LoVo (cell line): ENCODE data around the gene NAV1.
A peak's percentile ranks its signal among the peaks of the same experiment; 100 is the strongest.
"Not testable (repeated sequence)": the region's sequence is repeated elsewhere in the genome, so short reads cannot be mapped to it uniquely, and the experiment has no call there.

Experiments
- DNase-seq: peaks from one replicate; pipeline ENCODE4 v3.0.0-alpha.2; 2016; ENCODE audit warnings: low spot score

Gene NAV1

DNA sequence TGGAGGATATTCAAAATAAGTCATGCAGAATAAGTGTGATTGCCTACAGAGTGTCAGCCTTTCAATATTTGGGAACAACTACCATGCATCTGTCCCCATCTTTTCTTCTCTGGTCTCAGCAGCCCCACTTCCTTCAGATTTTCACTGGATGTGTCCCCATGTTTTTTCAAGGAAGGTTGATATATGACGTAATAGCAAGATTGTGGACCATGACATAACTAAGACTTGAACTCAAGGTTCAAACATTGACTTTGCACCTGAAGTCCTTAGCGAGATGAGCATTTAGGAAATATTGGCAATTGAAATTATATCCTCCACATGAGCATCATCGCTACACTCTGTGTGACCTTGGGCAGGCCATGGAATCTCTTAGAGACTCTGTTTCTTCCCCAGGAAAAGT lies 5.8 kb downstream of the NAV1 start:
- DNase-seq = no peak

GRCh38 chr1:201545851-201546492 lies 7.0 kb downstream of the NAV1 start:
- no peak for DNase-seq

DNA sequence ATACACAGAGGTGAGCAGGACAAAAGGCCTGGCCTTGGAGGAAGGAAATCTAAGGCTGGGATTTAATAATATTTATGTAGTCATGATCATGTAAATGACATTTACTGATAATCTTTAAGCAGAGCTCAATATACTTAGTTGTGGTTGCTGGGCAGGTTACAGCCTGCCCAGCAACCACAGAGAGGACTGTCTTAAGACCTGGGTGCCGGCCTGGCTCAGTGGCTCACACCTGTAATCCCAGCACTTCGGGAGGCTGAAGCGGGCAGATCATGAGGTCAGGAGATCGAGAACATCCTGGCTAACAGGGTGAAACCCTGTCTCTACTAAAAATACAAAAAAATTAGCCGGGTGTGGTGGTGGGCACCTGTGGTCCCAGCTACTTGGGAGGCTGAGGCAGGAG lies 10.6 kb downstream of the NAV1 start:
- DNase-seq = not testable (repeated sequence)

GRCh38 chr1:201551096-201551495 lies 12.2 kb downstream of the NAV1 start:
- DNase-seq = no peak

GRCh38 chr1:201551877-201552731 lies 13.2 kb downstream of the NAV1 start:
- peak; percentile 28 for DNase-seq

DNA sequence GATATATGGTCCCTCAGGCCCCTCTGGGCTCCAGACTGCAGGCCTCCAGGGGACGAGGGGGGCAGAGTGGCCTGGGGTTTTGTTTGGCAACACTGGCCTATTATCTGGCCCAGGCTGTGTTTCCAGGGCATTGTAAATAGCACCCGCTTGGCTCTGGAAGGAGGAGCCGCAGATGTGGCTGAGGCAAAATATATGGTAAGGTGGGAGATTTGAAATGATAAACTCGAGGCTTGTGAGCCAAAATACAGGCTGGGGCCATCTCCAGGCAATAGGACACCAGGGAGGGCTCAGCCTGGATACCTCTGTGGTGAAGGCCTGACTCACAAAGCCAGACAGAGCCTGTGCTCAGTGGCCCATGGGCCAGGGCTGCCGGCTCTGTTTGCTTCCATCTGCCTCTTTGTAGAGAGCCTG lies 14.0 kb downstream of the NAV1 start:
- DNase-seq = no peak

DNA sequence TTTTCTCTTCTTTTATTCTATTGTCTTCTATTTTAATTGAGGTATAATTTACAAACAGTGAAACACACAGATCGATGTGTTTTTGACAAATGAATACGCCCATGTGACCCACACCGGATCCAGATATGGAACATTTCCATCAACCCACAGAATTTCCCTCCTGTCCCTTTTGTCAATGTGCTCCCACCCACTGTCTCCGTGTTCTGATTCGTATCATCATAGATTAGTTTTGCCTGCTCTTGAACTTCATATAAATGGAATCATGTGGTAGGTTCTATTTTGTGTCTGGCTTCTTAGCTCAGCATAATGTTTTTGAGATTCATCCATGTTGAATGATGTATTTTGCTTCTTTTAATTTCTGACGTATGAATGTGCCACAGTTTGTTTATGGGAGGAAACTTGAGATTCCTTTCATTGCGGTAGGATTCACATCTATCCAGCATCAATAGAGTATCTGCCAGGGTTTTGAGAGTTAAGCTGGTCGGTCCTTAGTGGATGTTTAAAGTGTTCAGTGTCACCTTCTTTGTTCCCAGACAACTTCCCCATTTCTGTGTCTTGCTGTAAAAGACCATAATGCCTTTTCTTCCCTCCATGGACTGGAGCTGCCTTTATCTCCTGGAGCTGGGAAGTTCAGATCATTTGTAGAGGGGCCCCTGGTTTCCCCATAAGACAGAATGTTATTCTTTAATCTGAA lies 14.7 kb downstream of the NAV1 start:
- DNase-seq = no peak

- no peak for DNase-seq
Observed at GRCh38 chr1:201554190-201554600, 15.3 kb downstream of the NAV1 start.

- DNase-seq = no peak
Observed at GRCh38 chr1:201554789-201555592, 16.1 kb downstream of the NAV1 start.

GRCh38 chr1:201555593-201555945 lies 16.6 kb downstream of the NAV1 start:
- no peak for DNase-seq

GRCh38 chr1:201556841-201557571 lies 18.1 kb downstream of the NAV1 start:
- no peak for DNase-seq

GRCh38 chr1:201557572-201557958 lies 18.6 kb downstream of the NAV1 start:
- no peak for DNase-seq

- DNase-seq = peak; percentile 78
Observed at GRCh38 chr1:201559679-201560162, 20.8 kb downstream of the NAV1 start.

DNA sequence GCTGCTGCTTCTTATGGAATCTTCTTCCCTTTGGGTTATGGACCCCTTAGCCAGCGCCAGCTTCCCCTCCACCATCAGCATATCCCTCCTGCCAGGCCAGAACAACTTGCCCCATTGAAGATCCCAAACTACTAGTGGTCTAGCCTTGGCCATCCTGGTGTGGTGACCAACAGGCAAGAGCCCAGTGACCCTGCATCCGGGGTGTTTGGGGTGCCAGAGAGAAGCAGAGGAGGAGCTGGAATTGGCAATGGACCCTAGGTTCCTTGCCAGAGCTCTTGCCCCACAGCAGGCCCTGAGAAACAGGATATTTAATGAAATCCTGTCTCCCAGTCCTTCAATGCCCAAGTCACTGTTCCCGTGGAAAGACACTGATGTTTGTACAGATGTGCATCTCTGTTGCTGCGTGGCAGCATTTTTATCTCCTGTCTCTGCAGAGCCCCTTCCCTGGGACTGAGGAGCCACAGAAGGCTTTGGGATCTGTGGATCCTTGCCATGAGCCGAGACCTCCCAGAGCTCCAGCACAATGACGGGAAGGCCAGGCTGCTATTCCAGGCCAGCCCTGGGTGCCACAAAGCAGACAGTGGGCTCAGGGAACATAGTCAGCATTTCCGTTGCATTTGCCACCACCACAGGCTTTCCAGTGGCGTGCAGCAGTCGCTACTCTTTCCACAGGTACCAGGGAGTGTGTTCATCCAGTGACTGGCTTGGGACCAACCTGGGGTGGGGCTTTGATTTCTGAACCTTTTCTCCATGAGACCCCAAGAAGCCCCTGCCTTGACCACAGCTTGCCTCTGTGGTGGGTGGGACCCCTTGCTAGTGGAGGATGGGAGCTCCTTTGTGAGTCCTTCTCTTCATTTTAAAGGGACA lies 21.6 kb downstream of the NAV1 start:
- DNase-seq = no peak

DNA sequence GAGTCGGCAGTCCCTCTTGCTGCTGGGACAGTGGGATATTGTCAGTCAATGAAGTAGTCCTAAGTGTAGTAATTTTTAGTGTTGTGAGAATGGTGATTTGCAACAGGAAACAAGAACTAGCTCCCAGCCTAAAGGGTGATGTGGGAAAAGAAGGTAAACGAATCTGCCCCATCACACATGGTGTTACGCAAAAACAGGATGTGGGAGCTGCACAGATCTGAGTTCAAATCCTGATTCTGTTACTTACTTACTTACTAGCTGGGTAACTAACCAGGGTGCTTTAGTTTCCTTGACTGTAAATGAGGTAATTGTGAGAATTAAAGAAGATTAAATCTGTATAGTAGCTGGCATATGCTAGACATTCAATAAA lies 22.3 kb downstream of the NAV1 start:
- no peak for DNase-seq

GRCh38 chr1:201561601-201562000 lies 22.7 kb downstream of the NAV1 start:
- no peak for DNase-seq

DNA sequence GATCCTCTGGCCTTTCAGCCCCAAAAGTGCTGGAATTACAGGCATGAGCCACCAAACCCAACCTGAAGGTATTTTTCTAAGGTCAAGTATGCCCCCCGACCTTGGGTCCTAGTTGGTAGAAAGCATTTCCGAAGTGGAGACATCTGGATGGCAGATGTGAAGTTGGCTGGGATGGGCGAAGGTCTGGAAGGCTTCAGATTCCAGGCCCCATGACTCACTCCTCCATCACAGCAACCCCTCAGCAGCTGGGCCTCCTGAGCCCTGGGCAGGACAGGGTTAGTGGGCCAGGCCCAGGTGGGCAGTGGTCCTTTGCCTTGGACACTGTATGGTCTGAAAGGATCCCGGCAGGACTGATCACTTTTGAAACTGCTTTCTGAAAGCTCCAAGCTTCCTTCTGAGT lies 23.3 kb downstream of the NAV1 start:
- no peak for DNase-seq

DNA sequence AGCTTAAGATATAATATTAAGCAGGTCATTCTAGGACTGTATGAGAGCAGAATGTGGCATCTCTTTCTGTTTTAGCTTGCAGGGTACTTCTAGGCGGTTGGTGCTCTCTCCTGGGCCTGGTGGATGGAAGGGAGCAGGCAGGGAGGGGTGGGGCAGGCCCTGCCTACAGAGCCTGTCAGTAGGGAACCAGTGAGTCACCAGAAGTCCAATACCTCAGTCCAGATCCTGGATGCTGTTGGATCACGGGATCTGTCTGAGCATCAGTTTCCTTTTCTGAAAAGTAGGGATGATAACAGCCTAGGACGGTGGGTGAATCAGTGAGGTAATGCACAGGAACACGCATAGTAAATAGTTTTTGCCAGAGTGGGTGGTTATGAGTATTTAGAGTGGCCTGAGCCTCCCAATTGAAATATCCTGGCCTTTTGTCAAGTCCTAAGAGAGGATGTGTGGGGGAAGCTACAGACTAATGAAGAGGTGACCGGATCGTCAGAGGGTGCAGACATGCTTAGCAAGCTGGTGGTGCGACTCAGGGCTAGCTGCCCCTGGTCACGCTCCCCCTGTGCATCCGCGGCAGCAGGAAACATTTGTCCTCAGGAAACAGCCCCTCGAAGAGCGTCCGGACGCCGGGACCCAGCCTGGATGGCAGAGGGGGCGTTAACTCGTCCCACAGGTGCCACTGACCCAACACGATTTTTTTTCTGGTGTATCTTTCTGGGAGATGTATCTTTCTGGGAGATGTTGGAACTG lies 23.9 kb downstream of the NAV1 start:
- no peak for DNase-seq

DNA sequence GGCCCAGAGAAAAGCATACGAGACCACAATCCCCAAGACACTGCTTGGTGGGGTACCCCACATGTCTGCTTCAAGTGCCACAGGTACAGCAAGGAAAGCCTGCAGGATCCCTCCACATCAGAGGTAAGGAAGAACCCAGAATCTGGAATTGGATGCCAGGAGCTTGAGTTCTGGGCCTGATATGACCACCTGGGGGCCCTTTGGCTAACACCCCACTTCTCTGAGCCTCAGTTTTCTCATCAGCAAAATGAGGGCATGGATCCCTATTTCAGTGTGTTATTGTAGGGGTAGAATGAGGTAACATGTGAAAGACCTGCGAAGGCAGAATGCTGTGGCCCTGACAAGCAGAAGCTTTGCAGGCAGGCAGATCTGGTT lies 24.5 kb downstream of the NAV1 start:
- no peak for DNase-seq

DNA sequence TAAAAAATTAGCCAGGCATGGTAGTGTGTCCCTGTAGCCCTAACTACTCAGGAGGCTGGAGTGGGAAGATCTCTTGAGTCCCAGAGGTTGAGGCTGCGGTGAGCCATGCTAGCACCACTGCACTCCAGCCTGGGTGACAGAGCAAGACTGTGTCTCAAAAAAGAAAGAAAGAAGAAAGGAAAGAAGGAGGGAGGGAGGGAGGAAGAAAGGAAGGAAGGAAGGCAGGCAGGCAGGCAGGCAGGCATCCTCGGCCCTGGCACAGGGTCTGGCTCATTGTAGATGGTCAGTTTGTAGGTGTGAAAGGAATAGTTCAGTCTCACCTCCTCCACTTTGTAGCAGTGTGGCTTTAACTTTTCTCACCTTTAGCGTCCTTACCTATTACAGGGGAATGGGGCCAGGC lies 25.0 kb downstream of the NAV1 start:
- DNase-seq = no peak
